Subcutaneous adipose tissue (tissue), 4 donors: ENCODE results near the gene PRPF18. TPM values are rescaled to one million over a fixed set of nuclear protein-coding genes. Genes with fewer than 3 reads are reported as not detected.

ENCODE experiments used
- CTCF ChIP-seq: fragments of 450-650 bp; IDR thresholded peaks from one replicate; pipeline ENCODE4 v1.5.1; 2016; ENCODE audit warnings: low read depth, mild to moderate bottlenecking, control low read depth, antibody characterized with exemption, moderate library complexity
- total RNA-seq, 4 donors: library from RNA; depleted of rRNA; stranded (reverse); fragments of >200 nt; gene quantifications; one replicate each; pipeline ENCODE4 v1.1.0, GENCODE V29; 2016

PRPF18 gene, protein sequence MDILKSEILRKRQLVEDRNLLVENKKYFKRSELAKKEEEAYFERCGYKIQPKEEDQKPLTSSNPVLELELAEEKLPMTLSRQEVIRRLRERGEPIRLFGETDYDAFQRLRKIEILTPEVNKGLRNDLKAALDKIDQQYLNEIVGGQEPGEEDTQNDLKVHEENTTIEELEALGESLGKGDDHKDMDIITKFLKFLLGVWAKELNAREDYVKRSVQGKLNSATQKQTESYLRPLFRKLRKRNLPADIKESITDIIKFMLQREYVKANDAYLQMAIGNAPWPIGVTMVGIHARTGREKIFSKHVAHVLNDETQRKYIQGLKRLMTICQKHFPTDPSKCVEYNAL
- 10 to 100 TPM; 22.1 to 31.0 (median 26.8) TPM for total RNA-seq

DNA sequence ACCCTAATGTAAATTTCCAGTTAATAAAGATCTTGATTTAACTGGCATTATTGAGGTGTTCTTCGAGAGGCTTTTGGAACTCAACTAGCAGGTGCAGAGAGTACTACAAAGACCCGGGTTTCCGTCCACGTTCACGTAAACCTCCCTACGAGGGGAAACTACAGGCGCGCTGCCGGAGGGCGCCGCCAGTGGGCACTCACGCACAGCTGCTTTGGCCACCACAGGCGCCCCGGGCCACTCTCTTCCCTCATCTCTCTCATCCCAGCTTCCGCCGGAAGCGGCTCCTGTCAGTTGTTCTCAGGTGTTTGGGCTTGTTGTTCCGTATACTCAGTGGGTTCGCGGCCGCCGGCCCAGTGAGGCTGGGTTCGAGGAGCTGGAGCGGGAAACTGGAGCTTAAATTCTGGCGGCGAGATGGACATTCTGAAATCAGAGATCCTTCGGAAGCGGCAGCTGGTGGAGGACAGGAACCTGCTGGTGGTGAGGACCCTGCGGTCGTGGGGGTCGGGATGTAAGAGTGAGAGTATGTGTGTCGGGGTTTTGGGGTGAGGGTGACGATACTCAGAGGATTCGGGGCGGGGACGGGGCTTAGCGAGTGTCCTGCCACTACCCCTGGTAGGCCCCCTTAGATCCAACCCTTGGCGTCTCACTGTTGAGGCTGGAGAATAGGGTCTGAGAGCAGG lies at the start of gene PRPF18:
PRPF18 (plus strand) TSS at position 290 of the 680 bp plus-strand sequence; CDS start at position 412, 122 bp downstream.
- no peak for TF ChIP-seq CTCF

DNA sequence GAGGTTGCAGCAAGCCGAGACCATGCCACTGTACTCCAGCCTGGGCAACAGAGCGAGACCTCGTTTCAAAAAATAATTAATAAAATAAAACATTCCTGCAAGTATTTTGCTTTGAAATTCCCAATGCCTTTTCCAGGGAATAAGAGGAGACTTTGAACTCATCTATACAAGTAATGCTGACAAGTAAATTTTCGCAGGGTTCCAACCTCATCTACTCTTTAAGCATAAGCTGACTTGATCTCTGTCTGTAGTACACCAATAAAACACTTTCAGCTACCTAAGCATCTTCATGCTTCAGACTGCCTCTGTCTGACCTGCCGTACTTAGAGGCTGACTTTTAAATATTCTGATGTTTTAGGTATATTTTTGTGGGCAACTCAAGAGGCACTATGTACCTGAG lies 44.2 kb upstream of the PRPF18 start:
- TF ChIP-seq CTCF = no peak

- TF ChIP-seq CTCF = no peak
Observed at GRCh38 chr10:13550802-13551201, 36.0 kb upstream of the PRPF18 start.

GRCh38 chr10:13555884-13556510 lies 30.8 kb upstream of the PRPF18 start:
- no peak for TF ChIP-seq CTCF

- no peak for TF ChIP-seq CTCF
Observed at GRCh38 chr10:13559124-13559700, 27.6 kb upstream of the PRPF18 start.

- TF ChIP-seq CTCF = no peak
Observed at GRCh38 chr10:13560597-13560996, 26.2 kb upstream of the PRPF18 start.
